ENCODE data around the gene CPSF4L.
A peak's percentile ranks its signal among the peaks of the same experiment; 100 is the strongest.

The CPSF4L gene

GRCh38 chr17:73247726-73248125, 14.0 kb downstream of the CPSF4L start:
- peak; percentile 19 for DNase-seq (ENCODE audit: low read depth)
- H3K4me3 ChIP-seq (ENCODE audit: low read length): no peak overlapping the region
- TF ChIP-seq, protein P1, sequence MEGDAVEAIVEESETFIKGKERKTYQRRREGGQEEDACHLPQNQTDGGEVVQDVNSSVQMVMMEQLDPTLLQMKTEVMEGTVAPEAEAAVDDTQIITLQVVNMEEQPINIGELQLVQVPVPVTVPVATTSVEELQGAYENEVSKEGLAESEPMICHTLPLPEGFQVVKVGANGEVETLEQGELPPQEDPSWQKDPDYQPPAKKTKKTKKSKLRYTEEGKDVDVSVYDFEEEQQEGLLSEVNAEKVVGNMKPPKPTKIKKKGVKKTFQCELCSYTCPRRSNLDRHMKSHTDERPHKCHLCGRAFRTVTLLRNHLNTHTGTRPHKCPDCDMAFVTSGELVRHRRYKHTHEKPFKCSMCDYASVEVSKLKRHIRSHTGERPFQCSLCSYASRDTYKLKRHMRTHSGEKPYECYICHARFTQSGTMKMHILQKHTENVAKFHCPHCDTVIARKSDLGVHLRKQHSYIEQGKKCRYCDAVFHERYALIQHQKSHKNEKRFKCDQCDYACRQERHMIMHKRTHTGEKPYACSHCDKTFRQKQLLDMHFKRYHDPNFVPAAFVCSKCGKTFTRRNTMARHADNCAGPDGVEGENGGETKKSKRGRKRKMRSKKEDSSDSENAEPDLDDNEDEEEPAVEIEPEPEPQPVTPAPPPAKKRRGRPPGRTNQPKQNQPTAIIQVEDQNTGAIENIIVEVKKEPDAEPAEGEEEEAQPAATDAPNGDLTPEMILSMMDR (conservative IDR thresholded peaks at IDR 0.05; ENCODE audit: low read length): peak; percentile 38

- DNase-seq (ENCODE audit: low read depth): no peak
- TF ChIP-seq, protein P1 (conservative IDR thresholded peaks at IDR 0.05; ENCODE audit: low read length): no peak
Measured at GRCh38 chr17:73240561-73240960, 21.1 kb downstream of the CPSF4L start.

GRCh38 chr17:73237714-73238113, 24.0 kb downstream of the CPSF4L start:
- H3K4me3 ChIP-seq (ENCODE audit: low read length): no peak overlapping the region
- TF ChIP-seq, protein P1 (conservative IDR thresholded peaks at IDR 0.05; ENCODE audit: low read length): no peak
- no peak for DNase-seq (ENCODE audit: low read depth)

More at GRCh38 chr17:73240561-73240960, 21.1 kb downstream of the CPSF4L start:
- H3K4me3 ChIP-seq (ENCODE audit: low read length): no peak overlapping the region

GRCh38 chr17:73234736-73235135, 26.9 kb downstream of the CPSF4L start:
- DNase-seq (ENCODE audit: low read depth): no peak
- TF ChIP-seq, protein P1 (conservative IDR thresholded peaks at IDR 0.05; ENCODE audit: low read length): no peak
- H3K4me3 ChIP-seq (ENCODE audit: low read length): no peak overlapping the region

GRCh38 chr17:73232587-73233373, 28.9 kb downstream of the CPSF4L start:
- TF ChIP-seq, protein P1 (conservative IDR thresholded peaks at IDR 0.05; ENCODE audit: low read length): no peak
- peak overlapping the region; percentile 89 for H3K4me3 ChIP-seq (ENCODE audit: low read length)
- peak; percentile 15 for DNase-seq (ENCODE audit: low read depth)

GRCh38 chr17:73231841-73232586, 29.7 kb downstream of the CPSF4L start:
- TF ChIP-seq, protein P1 (conservative IDR thresholded peaks at IDR 0.05; ENCODE audit: low read length): no peak; the same call in 1 of the 2 replicates
- DNase-seq (ENCODE audit: low read depth): peak; percentile 91

More at GRCh38 chr17:73231841-73232586, 29.7 kb downstream of the CPSF4L start:
- H3K4me3 ChIP-seq (ENCODE audit: low read length): peak overlapping the region; percentile 89

Data from AG10803 (cell line).